ENCODE results near the gene SCN10A. TPM values are rescaled to one million over a fixed set of nuclear protein-coding genes. Genes with fewer than 3 reads are reported as not detected.

SCN10A gene
- total RNA-seq, 1 donor from 2014 or later, result not detected

DNA sequence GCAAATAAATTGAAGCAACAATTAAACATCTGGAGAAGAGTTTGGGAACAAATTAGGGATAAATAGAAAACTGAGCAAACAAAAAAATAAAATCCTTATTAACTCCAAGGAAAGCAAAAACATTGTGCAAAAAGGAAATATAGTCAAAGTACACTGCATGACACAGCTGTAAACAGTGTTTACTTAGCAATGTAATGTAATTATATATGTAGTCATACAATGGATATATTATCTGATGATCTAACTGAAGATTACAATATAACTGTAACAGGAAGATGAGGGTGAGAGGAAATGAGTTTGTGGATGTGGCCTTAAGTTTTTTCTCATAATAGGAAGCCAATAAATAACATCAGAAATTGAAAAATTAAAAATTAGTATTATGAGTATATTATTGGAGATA is 42.5 kb downstream of the SCN10A start:
- DNase-seq, result no peak

DNA sequence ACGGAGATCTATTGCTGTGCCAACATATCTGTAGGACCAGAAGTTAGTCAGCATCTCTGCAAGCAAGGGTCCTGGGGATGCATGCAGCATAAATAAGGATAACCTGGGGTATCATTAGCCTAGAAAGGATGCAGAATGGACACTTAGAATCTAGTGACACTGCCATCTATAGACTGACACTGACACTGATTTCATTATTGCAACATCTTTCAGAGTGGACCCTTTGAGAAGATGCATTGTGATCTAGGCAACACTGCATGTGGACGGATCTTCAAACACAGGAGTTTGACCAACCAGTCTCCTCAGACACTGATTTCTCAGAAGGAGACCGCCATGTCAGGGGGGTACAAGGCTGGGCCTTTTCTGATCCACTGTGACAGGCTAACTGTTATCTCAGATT is 52.4 kb downstream of the SCN10A start:
- no peak for DNase-seq

DNA sequence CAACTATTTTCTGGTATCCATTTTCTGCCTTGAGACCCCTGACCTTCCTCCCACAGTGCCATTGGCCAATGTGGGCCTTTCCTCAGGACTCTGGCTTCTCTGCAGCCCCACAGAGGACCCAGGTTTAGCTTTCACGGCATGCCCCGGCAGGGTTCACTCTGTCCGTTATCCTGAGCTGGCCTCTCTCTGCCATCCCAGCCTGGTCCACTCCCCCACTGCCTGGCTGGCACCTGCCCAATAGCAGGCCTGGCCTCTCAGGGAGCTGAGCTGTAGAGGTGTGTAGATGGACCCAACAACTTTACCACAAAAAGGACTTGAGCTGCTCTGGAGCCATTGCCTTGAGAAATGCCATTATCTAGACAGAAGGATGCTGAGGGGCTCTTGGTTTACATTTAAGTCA is 57.5 kb downstream of the SCN10A start:
- DNase-seq, result no peak

DNA sequence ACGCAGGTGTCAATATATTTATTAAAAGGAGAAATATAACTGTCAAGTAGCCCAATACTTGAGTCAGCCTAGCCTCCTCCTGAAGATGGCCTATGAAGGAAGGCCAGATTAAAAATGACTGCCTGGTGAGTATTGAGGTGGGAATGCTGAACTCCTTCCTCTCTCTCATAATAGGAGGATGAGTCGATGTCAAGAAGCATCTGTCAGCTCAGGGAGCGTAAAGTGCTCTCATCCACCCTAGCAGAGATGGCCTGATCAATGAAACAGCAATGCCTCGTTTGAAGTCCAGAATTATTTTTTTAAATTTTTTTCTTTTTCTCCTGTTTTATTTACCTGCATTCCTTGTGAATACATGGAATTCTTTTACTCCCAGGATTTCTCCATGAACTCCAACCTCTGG is 58.3 kb downstream of the SCN10A start:
- DNase-seq, result no peak

DNA sequence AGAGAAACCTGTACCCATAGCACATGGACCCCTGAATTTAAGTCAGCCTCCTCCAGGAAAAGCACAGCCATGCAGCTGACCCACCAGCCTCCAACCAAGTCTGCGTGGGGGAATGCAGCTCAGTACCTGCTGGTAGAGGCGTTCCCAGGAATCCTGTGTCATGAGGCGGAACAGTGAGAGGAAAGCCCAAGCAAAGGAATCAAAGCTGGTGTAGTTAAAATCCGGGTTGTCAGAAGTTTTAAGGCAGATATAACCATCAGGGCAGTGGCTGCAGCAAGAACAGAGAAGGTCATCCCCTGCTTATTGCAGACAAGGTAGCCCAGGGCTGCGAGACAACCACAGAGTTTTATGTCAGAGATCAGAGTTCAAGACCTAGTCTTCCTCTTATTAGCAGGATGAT is 59.1 kb downstream of the SCN10A start:
- DNase-seq, result no peak

DNA sequence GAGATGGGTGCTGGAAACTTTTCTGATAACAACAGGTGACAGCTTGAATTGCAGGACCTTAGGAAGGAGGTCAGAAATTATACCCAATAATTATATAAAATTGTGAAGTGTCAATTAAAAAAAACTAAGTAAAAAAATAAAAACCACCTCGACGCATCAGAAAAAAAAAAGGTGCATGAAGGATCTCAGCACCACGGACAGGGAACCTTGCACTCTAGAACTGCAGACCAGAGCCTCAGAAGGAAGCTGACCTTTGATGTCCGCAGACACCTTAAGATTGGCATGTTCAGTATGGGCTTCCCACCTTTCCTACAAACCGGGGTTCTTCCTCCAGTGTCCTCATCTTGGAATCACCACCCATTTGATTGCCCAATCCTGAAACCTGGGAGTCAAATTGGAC is 60.9 kb downstream of the SCN10A start:
- DNase-seq, result no peak

DNA sequence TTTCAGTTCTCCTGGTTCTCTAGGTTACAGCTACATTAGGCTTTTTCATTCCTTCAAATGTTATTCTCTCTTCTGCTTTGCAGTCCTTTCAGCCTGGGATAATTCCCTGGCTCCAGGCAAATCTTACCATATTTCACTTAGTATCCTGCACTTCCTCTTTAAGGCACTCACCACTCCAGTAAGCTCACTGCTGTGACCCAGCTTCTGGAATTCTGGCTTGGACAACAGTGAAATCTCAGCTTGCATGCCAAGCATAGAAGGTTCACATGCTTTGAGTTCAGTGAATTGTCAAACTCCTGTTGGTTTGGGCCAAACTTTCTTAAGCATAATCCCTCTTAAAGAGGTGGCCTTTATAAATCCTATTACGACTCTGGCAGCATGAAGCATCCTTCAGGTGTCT is 69.4 kb downstream of the SCN10A start:
- DNase-seq, result no peak

DNA sequence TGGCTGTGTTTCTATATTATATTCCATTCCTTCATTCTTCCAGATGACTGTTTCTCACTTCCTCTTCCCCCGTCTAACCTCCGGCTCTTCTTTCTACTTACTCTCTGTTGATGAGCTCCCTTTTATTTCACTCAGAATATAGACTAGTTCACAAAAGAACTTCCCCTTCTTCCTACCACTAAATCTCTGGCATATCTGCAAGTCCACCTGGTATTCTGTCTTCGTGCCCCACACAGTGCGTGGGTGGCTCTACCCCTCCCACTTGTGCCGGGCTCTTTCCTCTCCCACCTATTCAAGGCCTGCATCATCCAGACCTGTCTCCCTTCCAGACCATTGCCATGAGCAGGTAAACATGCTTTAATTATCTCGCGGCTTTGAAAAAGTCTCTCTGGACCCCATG is 73.0 kb downstream of the SCN10A start:
- no peak for DNase-seq

DNA sequence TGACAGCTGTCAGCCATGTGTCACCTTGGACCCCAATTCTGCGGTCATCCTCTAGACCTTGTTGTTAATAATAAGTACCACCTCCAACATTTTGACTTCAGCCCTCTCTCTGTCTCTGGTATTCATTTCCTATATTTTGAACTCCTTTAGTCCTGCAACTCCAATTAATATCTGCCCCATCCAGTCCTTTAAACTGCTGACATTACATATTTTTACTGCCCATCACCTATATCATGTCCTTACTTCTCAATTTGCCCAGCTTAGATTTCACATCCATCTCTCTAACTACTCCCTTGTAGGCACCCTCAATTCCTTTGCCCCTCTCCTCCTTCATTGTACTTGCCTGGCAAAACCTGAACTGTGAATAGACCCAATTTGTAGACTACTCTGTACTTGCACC is 73.5 kb downstream of the SCN10A start:
- no peak for DNase-seq

DNA sequence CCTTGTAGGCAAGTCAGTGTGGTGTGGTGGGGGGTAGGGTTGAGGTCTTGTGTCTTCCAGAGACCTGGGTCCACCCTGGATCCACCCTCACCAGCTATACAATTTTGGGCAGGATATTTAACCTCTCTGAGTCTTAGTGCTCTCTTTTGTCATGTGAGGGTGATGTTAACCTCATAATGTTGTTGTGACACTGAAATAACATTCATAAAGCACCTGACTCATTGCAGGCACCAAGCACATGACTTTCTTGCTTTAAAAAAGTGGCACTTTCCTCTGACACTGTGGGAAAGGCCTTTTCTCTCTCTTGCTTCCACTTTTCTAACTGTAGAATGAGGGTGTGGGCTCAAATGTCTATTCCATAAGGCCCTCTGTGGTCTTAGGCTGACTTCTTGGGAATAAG is 75.5 kb downstream of the SCN10A start:
- DNase-seq, result no peak

DNA sequence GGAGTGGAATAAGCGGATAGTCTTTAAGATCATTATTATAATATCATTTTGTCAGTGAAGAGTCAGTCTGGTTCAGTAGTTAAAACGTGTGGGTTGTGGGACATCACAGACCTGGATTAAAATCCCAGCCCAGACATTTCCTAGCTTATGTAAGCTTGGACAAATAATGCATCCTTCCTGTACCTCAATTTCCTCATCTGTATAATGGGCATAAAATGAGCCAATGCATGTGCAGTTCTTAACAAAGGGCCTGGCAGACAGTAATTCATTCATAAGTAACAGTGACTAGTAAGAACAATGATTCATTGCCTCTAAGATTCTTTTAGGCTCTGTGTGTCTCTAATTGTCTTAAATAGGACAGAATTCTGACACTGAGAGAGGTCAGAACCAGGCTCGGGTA is 76.1 kb downstream of the SCN10A start:
- no peak for DNase-seq

DNA sequence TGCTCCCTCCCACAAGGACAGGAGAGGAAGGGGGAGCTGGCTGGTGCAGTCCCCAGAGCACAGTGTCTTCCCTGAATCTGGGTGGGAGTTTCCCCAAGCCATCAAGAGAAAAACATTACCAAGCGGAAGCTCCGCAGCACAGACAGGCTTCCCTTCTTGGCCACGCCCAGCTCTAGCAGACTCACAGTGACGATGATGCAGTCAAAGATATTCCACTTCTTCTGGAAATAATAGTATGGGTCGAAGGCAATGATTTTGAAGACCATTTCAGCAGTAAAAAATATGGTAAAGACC is 76.7 kb downstream of the SCN10A start:
- no peak for DNase-seq

DNA sequence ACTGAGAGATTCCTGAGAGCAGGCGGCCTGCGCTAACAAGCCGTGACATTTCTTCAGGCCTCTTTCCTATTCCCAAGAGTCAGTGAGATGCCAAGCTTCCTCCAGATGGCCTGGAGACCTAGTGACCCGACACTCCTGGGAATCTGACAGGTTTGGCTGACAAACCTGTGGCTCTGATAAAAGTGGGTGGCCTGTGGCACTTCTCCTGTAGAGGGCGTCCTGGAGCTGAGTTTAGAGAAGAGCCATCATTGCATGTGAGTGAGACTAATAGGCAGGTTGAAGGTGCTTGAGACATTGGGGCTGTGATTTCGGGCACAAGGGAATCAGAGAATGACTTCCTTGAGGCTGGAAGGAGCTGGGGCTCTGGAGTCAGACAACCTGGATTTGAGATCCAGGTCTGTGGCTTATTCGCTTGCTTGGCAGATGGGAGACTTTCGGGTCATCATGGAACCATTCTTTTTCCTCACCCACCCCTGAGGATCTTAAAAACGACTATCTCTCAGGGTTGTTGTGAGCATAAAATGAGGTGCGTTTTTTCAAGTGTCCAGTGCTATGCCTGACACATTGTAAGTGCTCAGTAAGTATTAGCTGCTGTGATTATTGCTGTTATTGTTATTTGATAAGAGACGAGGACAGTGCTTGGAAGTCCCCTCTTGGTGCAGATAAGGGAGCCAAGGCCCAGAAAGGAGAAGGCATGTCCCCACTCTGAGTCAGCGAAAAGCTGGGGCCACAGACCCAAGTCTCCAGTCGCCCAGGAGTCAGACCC is 77.2 kb downstream of the SCN10A start:
- no peak for DNase-seq

DNA sequence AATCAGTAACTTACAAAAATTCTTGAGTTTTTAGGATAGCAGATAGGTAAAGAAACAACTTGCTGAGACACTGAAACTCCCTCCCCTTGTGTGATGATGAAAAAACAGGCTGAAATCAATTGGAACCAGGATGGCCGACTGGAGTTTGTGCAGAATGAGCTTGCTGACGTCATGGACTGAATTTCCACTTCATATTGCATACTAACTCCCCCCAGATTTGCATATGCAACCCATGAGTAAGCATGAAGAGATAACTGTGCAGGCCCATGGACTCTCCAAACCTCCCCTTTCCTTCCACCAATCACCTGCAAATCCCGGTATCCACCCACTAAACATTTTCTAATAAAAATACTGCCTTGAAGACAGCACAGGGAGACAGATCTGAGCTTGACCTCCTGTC is 84.5 kb downstream of the SCN10A start:
- no peak for DNase-seq

DNA sequence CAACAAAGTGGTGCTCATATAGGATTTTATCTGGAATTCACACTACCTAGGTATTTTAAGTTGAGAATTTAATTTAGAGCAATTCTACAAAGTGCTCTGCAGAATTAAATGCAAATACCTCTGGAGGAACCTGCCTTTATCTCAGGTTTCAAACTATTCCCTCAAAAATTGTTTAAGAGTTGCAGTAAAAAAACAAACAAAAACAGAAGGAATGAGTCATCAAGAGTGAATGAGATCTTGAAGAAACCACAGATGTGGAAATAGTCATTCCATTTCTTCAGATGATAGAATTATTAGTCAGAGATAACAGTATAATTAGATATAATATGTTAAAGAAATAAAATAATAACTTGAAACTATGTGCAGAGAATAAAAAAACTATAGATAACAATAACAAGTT is 85.7 kb downstream of the SCN10A start:
- no peak for DNase-seq

DNA sequence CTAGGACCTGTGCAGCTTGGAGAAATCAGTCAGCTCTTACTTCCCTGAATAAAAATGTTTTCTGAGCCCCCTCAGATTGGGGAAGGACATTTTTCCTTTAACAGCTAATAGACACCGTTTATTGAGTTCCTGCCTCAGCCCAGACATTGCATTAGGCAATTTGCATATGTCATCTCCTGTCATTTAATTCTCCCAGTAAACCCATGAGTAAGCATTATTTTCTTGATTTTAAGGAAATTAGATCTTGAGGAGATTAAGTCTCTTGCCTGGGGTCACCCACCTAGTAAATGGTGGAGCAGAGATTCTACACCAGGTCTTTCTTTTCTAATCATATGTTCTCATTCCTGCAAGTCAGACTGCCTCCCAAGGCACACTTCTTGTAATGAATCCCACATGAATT is 88.0 kb downstream of the SCN10A start:
- no peak for DNase-seq

DNA sequence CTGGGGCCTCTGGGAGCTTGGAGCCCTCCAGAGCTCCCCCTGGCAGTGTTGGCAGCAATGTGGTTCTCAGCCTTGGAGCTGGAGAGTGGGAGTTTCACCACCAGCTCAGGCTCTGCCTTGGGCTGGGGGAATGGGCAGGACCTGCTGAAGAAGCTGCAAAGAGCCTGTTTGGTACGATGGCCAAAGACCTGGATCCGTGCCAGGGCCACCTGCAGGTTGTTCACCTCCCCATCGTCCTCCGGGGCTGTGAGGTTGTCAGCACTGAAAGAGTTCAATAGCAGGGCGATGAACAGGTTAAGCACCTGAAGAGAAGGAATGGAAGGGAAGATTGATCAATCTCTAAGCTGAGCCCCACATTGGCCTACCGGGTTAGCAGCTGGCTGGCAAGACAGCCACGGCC is 89.3 kb downstream of the SCN10A start:
- DNase-seq, result no peak

DNA sequence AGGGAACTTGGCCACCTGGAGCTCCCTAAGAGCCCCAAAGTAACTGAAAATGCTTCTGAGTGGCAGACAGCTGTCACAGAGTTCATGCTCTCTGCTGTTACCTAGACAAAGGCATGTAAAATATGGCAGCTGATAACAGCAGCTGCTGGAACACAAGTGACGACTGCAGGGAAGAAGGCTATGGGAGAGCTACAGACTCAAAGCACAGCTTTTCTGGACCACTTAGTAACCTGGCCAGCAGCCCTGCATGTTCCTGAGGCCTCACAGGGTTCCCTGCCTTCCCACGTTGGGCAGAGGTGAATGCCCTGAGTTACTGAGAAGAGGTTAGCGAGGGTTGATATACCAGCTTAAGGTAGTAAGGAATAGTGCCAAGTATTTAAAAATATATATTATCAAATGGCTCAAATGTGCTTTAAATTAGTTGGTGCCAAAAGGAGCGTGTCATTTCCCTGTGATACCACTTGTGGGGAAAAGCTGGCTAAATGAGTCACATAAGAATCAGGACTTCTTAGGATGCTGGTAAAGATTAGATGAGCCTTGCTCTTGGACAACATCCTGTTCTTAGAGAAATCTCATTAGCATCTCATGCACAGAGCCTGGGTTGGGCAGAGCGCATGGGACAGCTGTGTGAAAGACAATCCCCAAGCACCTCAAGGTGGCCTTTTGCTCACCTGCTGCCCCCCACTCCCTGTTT is 90.1 kb downstream of the SCN10A start:
- no peak for DNase-seq

DNA sequence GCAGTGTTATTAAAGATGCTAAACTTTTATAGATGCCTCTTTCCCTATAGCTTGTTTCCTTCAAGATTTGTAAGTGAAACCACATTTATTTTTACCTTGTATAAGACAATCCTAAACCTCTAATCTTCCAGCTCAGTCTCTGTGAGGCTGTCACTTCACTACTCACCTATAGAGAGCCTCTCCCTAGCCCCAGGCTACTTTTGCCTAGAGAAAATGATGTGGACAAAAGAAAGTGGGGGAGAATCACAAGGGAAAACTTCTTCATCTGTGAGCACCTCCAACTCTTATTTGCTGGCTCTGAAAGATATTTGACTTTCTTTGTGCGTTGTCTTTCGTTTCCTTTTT is 91.7 kb downstream of the SCN10A start:
- no peak for DNase-seq

DNA sequence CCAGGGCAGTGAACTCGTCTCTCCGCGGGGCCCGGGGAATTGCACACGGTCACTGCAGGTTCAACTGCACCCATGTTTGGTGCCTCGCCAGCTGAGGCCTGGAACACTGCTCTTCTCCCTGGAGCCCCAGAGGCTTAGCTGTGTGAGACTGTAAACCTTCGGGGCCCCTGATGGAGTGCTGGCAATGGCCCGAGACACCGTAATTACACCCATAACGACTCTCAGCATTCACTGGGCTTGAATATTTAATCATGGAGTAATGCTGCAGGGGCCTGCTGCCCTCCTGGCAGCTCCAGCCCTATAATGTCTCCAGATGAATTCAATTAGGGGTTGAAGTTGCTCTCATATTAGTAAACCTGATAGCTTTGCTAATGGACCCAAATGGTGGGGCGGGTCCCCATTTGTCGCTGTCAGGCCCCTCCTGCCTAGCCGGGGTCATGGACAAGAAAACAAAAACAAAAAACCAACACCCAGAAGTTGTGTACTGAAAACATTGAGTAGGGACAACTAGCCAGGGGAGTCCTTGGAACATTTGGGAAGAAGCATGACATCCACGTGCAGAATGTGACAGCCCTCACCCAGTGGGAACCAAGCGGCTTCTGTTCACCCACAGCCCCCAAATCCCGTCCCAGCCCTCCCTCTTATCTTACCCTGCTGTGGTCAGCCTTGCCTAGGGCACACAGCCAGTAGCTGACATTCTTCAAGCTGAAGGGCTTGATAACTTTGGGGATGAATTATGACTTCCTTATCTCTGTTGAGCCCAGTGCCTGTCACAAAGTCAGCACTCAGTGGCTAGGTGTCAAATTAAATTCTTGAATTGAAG is 92.2 kb downstream of the SCN10A start:
- no peak for DNase-seq

DNA sequence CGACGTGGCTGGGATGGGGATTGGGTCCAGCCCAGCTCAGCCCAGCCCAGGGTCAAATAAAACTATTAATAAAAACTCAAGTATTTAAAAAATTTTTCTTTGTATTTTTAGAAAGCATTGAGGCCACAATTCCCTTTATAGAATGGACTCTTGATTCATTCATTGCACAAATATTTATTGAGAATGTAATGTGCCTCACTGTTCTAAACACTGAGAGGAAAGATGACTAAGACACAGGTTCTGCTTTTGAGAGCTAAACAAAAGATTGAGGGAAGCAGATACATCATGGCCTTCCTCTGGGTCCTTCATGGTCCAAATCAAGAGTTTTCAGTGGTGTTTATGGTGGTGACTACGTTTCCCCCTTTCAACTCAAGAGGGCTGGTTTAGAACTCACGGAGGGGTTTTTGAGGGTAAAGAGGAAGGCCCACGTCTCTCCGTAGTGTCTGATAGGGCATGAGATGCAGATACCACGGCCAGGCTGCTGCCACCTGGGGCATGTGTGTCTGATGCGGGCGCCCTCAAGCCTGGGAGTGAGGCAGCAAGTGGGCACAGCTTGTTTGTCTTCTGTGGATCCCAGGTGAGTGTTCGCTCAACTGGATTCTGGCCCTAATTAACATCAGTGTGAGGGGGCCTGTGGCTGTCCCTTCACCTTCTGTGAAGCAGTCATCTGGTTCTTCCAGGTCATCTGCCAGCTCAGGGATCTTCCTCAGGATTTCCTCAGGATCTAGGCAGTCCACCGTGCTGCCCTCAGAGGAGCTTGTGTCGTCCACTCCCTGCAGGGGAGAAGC is 93.0 kb downstream of the SCN10A start:
- DNase-seq, result no peak

DNA sequence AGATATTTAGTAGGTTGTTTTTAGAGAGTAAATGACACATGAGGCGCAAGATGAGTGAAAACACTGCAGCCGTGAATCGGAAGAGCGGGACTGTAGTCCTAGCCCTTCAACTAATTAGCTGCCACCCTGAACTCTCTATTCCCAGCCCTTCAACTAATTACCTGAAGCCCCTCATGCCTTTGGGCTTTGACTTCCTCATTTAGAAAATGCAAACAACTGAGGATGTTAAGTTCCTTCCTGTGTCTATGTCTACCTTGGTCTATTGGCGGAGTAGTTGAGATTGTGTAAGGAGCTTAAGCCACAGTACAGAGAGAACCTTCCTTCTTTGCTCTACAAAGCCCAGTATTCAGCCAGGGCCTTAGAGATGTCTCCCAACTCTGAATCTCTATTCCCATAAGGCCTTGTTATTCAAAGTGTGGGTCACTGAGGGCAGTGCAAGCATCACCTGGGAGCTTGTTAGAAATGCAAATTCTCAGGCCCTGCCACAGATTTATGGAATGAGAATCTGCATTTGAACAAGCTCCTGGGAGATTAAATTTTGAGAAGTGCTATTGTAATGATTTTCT is 94.7 kb downstream of the SCN10A start:
- no peak for DNase-seq

DNA sequence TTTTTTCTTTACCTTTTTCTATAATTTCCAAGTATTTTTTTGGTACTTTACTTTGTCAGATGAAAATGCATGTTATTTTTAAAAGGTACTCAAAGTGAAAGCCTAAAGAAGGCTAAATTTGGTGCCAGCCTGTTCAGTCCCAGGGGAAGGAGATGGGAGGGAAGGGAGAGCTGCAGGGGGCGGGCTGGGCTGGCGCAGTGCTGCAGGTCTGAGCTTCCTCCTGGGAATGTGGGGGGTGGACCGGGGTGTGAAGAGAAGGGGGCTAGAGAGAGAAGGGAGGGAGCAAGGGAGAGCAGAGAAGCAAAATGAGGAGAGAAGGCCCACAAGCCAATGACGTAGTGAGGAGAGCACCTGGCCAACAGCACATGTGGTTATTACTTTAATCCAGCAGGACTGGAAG is 95.6 kb downstream of the SCN10A start:
- DNase-seq, result no peak
